Mammary epithelial cell (primary cell): ENCODE data around the gene XKR7.

ENCODE experiments used
- CTCF ChIP-seq, 2 donors: IDR thresholded peaks in 1 of 2; conservative IDR thresholded peaks in 1 of 2; 2 replicates each; pipeline ENCODE4 v1.5.1; 2011 to 2012; ENCODE audit warnings: inconsistent platforms in 2 of 2, low read length in 2 of 2, mild to moderate bottlenecking in 2 of 2, control low read depth in 1 of 2, low read depth in 1 of 2; ENCODE audit not compliant: insufficient read depth in 1 of 2; ENCODE audit errors: extremely low read depth in 1 of 2
- EZH2 ChIP-seq: IDR thresholded peaks from 2 replicates; pipeline ENCODE4 v1.6.1; 2012; ENCODE audit warnings: low read length, inconsistent platforms, borderline replicate concordance

GRCh38 chr20:31945785-31946184, 22.2 kb upstream of the XKR7 start:
- TF ChIP-seq CTCF (conservative IDR thresholded peaks at IDR 0.05 in 1 of 2, IDR thresholded peaks at IDR 0.05 in 1 of 2; ENCODE audit: extremely low read depth in 1 of 2, insufficient read depth in 1 of 2, low read depth in 1 of 2, low read length in 2 of 2) (no peak), EZH2 (no peak)
